HG02840 (cell line): ENCODE data around the gene FNDC5.

ENCODE experiments used
- ATAC-seq: cut with Tn5 transposase; IDR thresholded peaks from one replicate; pipeline ENCODE4 v1.9.1; 2021; ENCODE audit warnings: mild to moderate bottlenecking, moderate library complexity, moderate number of reproducible peaks; ENCODE audit not compliant: unreplicated experiment, low FRiP score

The FNDC5 gene

GRCh38 chr1:32868806-32869455 lies 1.8 kb downstream of the FNDC5 start:
- no peak for ATAC-seq

- ATAC-seq, result no peak
Measured at GRCh38 chr1:32868085-32868484, 2.6 kb downstream of the FNDC5 start.

GRCh38 chr1:32867671-32868070 lies 3.0 kb downstream of the FNDC5 start:
- no peak for ATAC-seq

GRCh38 chr1:32867151-32867550 lies 3.6 kb downstream of the FNDC5 start:
- ATAC-seq, result no peak

- ATAC-seq, result no peak
Measured at GRCh38 chr1:32865639-32866405, 4.9 kb downstream of the FNDC5 start.

GRCh38 chr1:32864375-32865019 lies 6.2 kb downstream of the FNDC5 start:
- no peak for ATAC-seq

GRCh38 chr1:32863881-32864245 lies 6.8 kb downstream of the FNDC5 start:
- no peak for ATAC-seq

GRCh38 chr1:32863218-32863880 lies 7.4 kb downstream of the FNDC5 start:
- ATAC-seq, result no peak

GRCh38 chr1:32861904-32862695 lies 8.6 kb downstream of the FNDC5 start:
- ATAC-seq, result no peak

GRCh38 chr1:32860566-32860965 lies 10.1 kb downstream of the FNDC5 start:
- no peak for ATAC-seq

- ATAC-seq, result no peak
Measured at GRCh38 chr1:32859915-32860314, 10.8 kb downstream of the FNDC5 start.

GRCh38 chr1:32858791-32859190 lies 11.9 kb downstream of the FNDC5 start:
- ATAC-seq, result no peak

GRCh38 chr1:32858136-32858535 lies 12.6 kb downstream of the FNDC5 start:
- no peak for ATAC-seq

- ATAC-seq, result no peak
Measured at GRCh38 chr1:32855861-32856617, 14.7 kb downstream of the FNDC5 start.

- no peak for ATAC-seq
Measured at GRCh38 chr1:32848354-32849063, 22.2 kb downstream of the FNDC5 start.

- ATAC-seq, result no peak
Measured at GRCh38 chr1:32831878-32832277, 38.8 kb downstream of the FNDC5 start.

GRCh38 chr1:32830092-32830852 lies 40.4 kb downstream of the FNDC5 start:
- no peak for ATAC-seq

- ATAC-seq, result no peak
Measured at GRCh38 chr1:32828341-32828740, 42.4 kb downstream of the FNDC5 start.
